ENCODE data around the gene NRP1. TPM values are rescaled to one million over a fixed set of nuclear protein-coding genes. Genes with fewer than 3 reads are reported as not detected.

The NRP1 gene
- total RNA-seq, 2 experiments from 2014 or later, result 0.06 TPM; not detected in 1

DNA sequence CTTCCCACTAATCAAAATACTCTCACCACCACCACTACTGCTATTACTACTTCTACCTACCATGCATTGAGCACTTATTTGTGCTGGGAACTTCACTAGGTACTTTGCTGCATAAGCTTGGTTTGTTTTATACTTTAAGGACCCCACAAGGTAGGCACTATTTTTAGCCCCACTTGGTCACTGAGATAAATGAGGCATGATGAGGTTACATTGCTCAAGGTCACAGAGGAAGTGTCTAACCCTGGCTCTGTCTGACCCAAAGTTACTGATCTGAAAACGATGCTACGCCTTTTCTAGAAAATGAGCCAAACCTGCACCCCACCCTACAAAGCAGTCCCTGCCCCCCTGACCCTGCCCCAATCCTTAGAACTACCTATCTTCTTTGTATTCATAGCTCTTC, 35.6 kb downstream of the NRP1 start:
- TF ChIP-seq, protein P1, sequence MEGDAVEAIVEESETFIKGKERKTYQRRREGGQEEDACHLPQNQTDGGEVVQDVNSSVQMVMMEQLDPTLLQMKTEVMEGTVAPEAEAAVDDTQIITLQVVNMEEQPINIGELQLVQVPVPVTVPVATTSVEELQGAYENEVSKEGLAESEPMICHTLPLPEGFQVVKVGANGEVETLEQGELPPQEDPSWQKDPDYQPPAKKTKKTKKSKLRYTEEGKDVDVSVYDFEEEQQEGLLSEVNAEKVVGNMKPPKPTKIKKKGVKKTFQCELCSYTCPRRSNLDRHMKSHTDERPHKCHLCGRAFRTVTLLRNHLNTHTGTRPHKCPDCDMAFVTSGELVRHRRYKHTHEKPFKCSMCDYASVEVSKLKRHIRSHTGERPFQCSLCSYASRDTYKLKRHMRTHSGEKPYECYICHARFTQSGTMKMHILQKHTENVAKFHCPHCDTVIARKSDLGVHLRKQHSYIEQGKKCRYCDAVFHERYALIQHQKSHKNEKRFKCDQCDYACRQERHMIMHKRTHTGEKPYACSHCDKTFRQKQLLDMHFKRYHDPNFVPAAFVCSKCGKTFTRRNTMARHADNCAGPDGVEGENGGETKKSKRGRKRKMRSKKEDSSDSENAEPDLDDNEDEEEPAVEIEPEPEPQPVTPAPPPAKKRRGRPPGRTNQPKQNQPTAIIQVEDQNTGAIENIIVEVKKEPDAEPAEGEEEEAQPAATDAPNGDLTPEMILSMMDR (IDR thresholded peaks at IDR 0.05), result no peak
- Histone ChIP-seq H3K27me3 (ENCODE audit: control insufficient read depth in 1 of 2, insufficient read depth in 2 of 2, low read length in 2 of 2) (no peaks in the 10 kb centered on the region), H3K4me1 (ENCODE audit: insufficient read depth, low read length) (no peaks in the 10 kb centered on the region), H3K9me3 (ENCODE audit: control insufficient read depth in 1 of 2, insufficient read depth in 1 of 2, low read length in 2 of 2) (no peaks in the 10 kb centered on the region), H3K36me3 (ENCODE audit: insufficient read depth, low read length) (no peaks in the 10 kb centered on the region), H3K4me3 (ENCODE audit: low read length) (no peak overlapping the region), H3K27ac (ENCODE audit: low read depth in 1 of 2, low read length in 2 of 2) (no peak overlapping the region)
- Mint-ChIP-seq H3K27ac (no peak overlapping the region), H3K4me3 (no peak overlapping the region), H3K36me3 (ENCODE audit: low read depth) (no peaks in the 10 kb centered on the region), H3K9me3 (no peaks in the 10 kb centered on the region), H3K27me3 (no peaks in the 10 kb centered on the region), H3K4me1 (ENCODE audit: low read depth) (peaks cover 28% of the 10 kb centered on the region)
- no peak for ATAC-seq (ENCODE audit: poor library complexity)
- intact Hi-C loops (cut with DNase I, micrococcal nuclease), result no loop called here
- ChIA-PET CTCF (interaction anchor here (0.7 to 1.7 kb wide), 2 partner anchors 11 to 105 kb away, joined by 3 to 5 read pairs; no protein-coding TSS in a partner anchor), POLR2A (no interaction called here)
- no peak for DNase-seq

DNA sequence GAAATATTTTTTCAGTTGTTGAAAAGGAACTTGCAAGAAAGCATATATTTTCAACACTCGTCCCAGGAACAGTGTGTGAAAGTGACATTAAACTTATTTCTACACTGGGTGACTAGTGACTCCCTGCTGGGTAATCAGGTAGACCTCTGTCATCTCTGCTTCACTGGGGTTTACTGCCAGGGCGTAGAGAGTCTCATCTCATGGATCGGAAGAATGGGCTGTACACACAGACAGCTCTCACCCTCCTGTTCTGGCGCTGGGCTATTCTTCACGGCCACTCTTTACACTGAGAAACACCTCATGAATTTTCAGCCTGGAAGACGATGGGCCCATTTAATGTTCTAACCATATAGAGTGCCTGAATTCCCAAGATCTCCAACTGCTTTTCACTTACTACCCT, 36.4 kb downstream of the NRP1 start:
- H3K4me1 ChIP-seq (ENCODE audit: insufficient read depth, low read length), result no peaks in the 10 kb centered on the region
- ATAC-seq (ENCODE audit: poor library complexity) (no peak), DNase-seq (no peak)
- ChIA-PET POLR2A (no interaction called here), CTCF (interaction anchor here (0.7 kb wide), 1 partner anchor 10 kb away, joined by 3 read pairs; no protein-coding TSS in a partner anchor)
- H3K36me3 ChIP-seq (ENCODE audit: insufficient read depth, low read length), result no peaks in the 10 kb centered on the region
- no peaks in the 10 kb centered on the region for H3K27me3 Mint-ChIP-seq
- no peaks in the 10 kb centered on the region for H3K27me3 ChIP-seq (ENCODE audit: control insufficient read depth in 1 of 2, insufficient read depth in 2 of 2, low read length in 2 of 2)
- H3K9me3 ChIP-seq (ENCODE audit: control insufficient read depth in 1 of 2, insufficient read depth in 1 of 2, low read length in 2 of 2), result no peaks in the 10 kb centered on the region
- H3K27ac Mint-ChIP-seq, result no peak overlapping the region
- no peaks in the 10 kb centered on the region for H3K36me3 Mint-ChIP-seq (ENCODE audit: low read depth)
- intact Hi-C loops (cut with DNase I, micrococcal nuclease), result no loop called here
- H3K4me3 Mint-ChIP-seq, result no peak overlapping the region
- no peaks in the 10 kb centered on the region for H3K9me3 Mint-ChIP-seq
- H3K4me1 Mint-ChIP-seq (ENCODE audit: low read depth), result peaks cover 24% of the 10 kb centered on the region
- H3K4me3 ChIP-seq (ENCODE audit: low read length), result no peak overlapping the region
- TF ChIP-seq, protein P1 (IDR thresholded peaks at IDR 0.05), result no peak
- H3K27ac ChIP-seq (ENCODE audit: low read depth in 1 of 2, low read length in 2 of 2), result no peak overlapping the region

DNA sequence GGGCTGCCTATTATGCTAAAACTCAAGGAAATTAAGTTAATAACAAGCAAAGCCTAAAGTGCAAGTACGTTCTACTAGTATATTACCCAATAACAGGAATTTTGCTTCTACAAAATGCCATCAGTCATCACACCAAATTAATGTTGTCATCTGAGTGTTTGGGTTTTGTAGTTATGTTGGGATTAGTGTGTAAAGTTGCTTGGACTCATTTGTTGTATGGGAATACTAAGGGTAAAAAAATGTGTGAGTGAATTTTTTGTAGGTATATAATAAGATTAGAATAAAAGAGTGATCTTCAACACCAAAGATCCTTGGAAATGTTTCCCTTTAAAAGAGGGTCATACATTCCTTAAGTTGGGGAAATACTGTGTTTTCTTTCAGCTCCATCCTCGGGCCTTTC, 38.6 kb downstream of the NRP1 start:
- Mint-ChIP-seq H3K27me3 (peaks cover 5% of the 10 kb centered on the region), H3K4me1 (ENCODE audit: low read depth) (peaks cover 10% of the 10 kb centered on the region), H3K27ac (no peak overlapping the region), H3K9me3 (no peaks in the 10 kb centered on the region), H3K4me3 (no peak overlapping the region), H3K36me3 (ENCODE audit: low read depth) (no peaks in the 10 kb centered on the region)
- ChIA-PET CTCF (no interaction called here), POLR2A (no interaction called here)
- ATAC-seq (ENCODE audit: poor library complexity) (no peak), DNase-seq (no peak)
- Histone ChIP-seq H3K27ac (ENCODE audit: low read depth in 1 of 2, low read length in 2 of 2) (no peak overlapping the region), H3K27me3 (ENCODE audit: control insufficient read depth in 1 of 2, insufficient read depth in 2 of 2, low read length in 2 of 2) (peaks cover 0 to 2% of the 10 kb centered on the region in 2 experiments), H3K4me1 (ENCODE audit: insufficient read depth, low read length) (no peaks in the 10 kb centered on the region), H3K9me3 (ENCODE audit: control insufficient read depth in 1 of 2, insufficient read depth in 1 of 2, low read length in 2 of 2) (no peaks in the 10 kb centered on the region), H3K36me3 (ENCODE audit: insufficient read depth, low read length) (no peaks in the 10 kb centered on the region), H3K4me3 (ENCODE audit: low read length) (no peak overlapping the region)
- TF ChIP-seq, protein P1 (IDR thresholded peaks at IDR 0.05), result no peak
- intact Hi-C loops (cut with DNase I, micrococcal nuclease), result no loop called here
